HepG2 (cell line): Measurements from ENCODE around the gene EP300. TPM values are rescaled to one million over a fixed set of nuclear protein-coding genes. Genes with fewer than 3 reads are reported as not detected.

ENCODE experiments used
- BHLHE40 ChIP-seq: IDR thresholded peaks from 2 replicates; pipeline ENCODE4 v1.6.1; 2011; ENCODE audit warnings: low read length, improper control_type of control experiment
- CBX5 ChIP-seq: sonication (generic); formaldehyde crosslinking; IDR thresholded peaks from 2 replicates; pipeline ENCODE4 v1.4.0; 2020; ENCODE audit warnings: missing genetic modification reagents, borderline replicate concordance
- EHMT2 ChIP-seq: fragments of 200-600 bp; sonication (generic); IDR thresholded peaks from 2 replicates; pipeline ENCODE4 v1.7.0; 2017; ENCODE audit warnings: antibody characterized with exemption, low read depth, low read length, borderline replicate concordance
- FOXA3 ChIP-seq: IDR thresholded peaks from 2 replicates; pipeline ENCODE4 v1.6.1; 2016; ENCODE audit warnings: missing genetic modification reagents, missing compliant biosample characterization
- KDM5B ChIP-seq: sonication (generic); formaldehyde crosslinking; IDR thresholded peaks from 2 replicates; pipeline ENCODE4 v1.4.0; 2020; ENCODE audit warnings: missing genetic modification reagents, mild to moderate bottlenecking, borderline replicate concordance
- NCOA1 ChIP-seq: sonication (generic); formaldehyde crosslinking; IDR thresholded peaks from 2 replicates; pipeline ENCODE4 v1.9.0; 2021; ENCODE audit warnings: missing genetic modification reagents
- REL ChIP-seq: sonication (generic); formaldehyde crosslinking; conservative IDR thresholded peaks from 2 replicates; pipeline ENCODE4 v1.8.0; 2022; ENCODE audit warnings: mild to moderate bottlenecking, missing genetic modification reagents, moderate library complexity
- THAP9 ChIP-seq: sonication (generic); formaldehyde crosslinking; IDR thresholded peaks from 2 replicates; pipeline ENCODE4; 2020; ENCODE audit warnings: missing genetic modification reagents, mild to moderate bottlenecking, borderline replicate concordance
- TP53 ChIP-seq: sonication (generic); formaldehyde crosslinking; conservative IDR thresholded peaks from 2 replicates; pipeline ENCODE4 v1.4.0; 2020; ENCODE audit warnings: missing genetic modification reagents
- ZBTB7A ChIP-seq: sonication (generic); formaldehyde crosslinking; IDR thresholded peaks from 2 replicates; pipeline ENCODE4 v1.8.0; 2022; ENCODE audit warnings: mild to moderate bottlenecking, missing genetic modification reagents
- ZNF276 ChIP-seq: sonication (generic); formaldehyde crosslinking; IDR thresholded peaks from 2 replicates; pipeline ENCODE4 v1.4.0; 2020; ENCODE audit warnings: mild to moderate bottlenecking, low read depth, missing genetic modification reagents
- ZNF326 ChIP-seq: sonication (generic); formaldehyde crosslinking; IDR thresholded peaks from 2 replicates; pipeline ENCODE4 v1.4.0; 2020; ENCODE audit warnings: missing genetic modification reagents, borderline replicate concordance
- ZNF343 ChIP-seq: sonication (generic); formaldehyde crosslinking; IDR thresholded peaks from 2 replicates; pipeline ENCODE4 v1.4.0; 2020; ENCODE audit warnings: mild to moderate bottlenecking, missing genetic modification reagents
- ZNF44 ChIP-seq: sonication (generic); formaldehyde crosslinking; IDR thresholded peaks from 2 replicates; pipeline ENCODE4 v1.5.1; 2020; ENCODE audit warnings: mild to moderate bottlenecking, missing genetic modification reagents
- ZNF547 ChIP-seq: sonication (generic); formaldehyde crosslinking; IDR thresholded peaks from 2 replicates; pipeline ENCODE4 v1.5.1; 2020; ENCODE audit warnings: mild to moderate bottlenecking, missing genetic modification reagents
- ZNF780A ChIP-seq: sonication (generic); formaldehyde crosslinking; IDR thresholded peaks from 2 replicates; pipeline ENCODE4 v1.8.0; 2022; ENCODE audit warnings: mild to moderate bottlenecking, missing genetic modification reagents, moderate library complexity
- polyA plus RNA-seq, 8 experiments: library from polyadenylated mRNA; depleted of rRNA in 3 of 8; stranded (reverse) in 7 of 8; unstranded in 1 of 8; fragments of >200 nt; fragmentation: Illumina TruSeq in 4 of 8; extraction: Trizol in 4 of 8; gene quantifications; 2 replicates each; pipeline versions ENCODE4 v1.2.1 to v1.2.3, GENCODE V29; 2011 to 2016; ENCODE audit warnings: low read depth in 4 of 8, missing spikeins in 1 of 8, mixed read lengths in 1 of 8; ENCODE audit not compliant: insufficient read depth in 1 of 8
- total RNA-seq, 5 experiments: library from RNA; depleted of rRNA; stranded (reverse); fragments of >200 nt; fragmentation: Illumina TruSeq; extraction: Trizol; gene quantifications; 2 replicates each; pipeline ENCODE4 v1.2.3, GENCODE V29; 2016; ENCODE audit warnings: low read depth in 1 of 5
- TF ChIP-seq, protein P1 (sequence below): IDR thresholded peaks from 2 replicates; pipeline ENCODE4 v1.6.1; 2016
- TF ChIP-seq, protein P2 (sequence below): sonication (generic); formaldehyde crosslinking; IDR thresholded peaks from 2 replicates; pipeline ENCODE4 v1.5.1; 2020; ENCODE audit warnings: mild to moderate bottlenecking, missing genetic modification reagents, borderline replicate concordance

EP300 gene
- total and polyA plus RNA-seq, 2 of the 13 experiments (the other 11 are each of a cell fraction or from before 2014, with no cell fraction given): 13.6 to 14.9 TPM

GRCh38 chr22:41048791-41049717 is 43.3 kb upstream of the EP300 start (continued):
- TF ChIP-seq, protein P1, sequence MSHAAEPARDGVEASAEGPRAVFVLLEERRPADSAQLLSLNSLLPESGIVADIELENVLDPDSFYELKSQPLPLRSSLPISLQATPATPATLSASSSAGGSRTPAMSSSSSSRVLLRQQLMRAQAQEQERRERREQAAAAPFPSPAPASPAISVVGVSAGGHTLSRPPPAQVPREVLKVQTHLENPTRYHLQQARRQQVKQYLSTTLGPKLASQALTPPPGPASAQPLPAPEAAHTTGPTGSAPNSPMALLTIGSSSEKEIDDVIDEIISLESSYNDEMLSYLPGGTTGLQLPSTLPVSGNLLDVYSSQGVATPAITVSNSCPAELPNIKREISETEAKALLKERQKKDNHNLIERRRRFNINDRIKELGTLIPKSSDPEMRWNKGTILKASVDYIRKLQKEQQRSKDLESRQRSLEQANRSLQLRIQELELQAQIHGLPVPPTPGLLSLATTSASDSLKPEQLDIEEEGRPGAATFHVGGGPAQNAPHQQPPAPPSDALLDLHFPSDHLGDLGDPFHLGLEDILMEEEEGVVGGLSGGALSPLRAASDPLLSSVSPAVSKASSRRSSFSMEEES: 0 out of 2 replicates have a peak, but pooled peaks have one; percentile 19
- TF ChIP-seq REL (CRISPR knock-in tag) (no peak), NCOA1 (CRISPR knock-in tag) (no peak), THAP9 (CRISPR knock-in tag) (peak; percentile 35; the same call in 1 of the 2 replicates), BHLHE40 (no peak), ZBTB7A (CRISPR knock-in tag) (0 out of 2 replicates have a peak, but pooled peaks have one; percentile 51), ZNF44 (CRISPR knock-in tag) (no peak), ZNF547 (peak; percentile 38; the same call in 1 of the 2 replicates), CBX5 (no peak), ZNF780A (no peak), ZNF343 (CRISPR knock-in tag) (0 out of 2 replicates have a peak, but pooled peaks have one; percentile 46), TP53 (CRISPR knock-in tag) (no peak), KDM5B (CRISPR knock-in tag) (peak; percentile 67; the same call in 1 of the 2 replicates), ZNF326 (CRISPR knock-in tag) (no peak), EHMT2 (no peak), FOXA3 (CRISPR knock-in tag) (peak; percentile 14; the same call in 1 of the 2 replicates), ZNF276 (CRISPR knock-in tag) (peak; percentile 36; the same call in 1 of the 2 replicates)
- TF ChIP-seq, protein P2, sequence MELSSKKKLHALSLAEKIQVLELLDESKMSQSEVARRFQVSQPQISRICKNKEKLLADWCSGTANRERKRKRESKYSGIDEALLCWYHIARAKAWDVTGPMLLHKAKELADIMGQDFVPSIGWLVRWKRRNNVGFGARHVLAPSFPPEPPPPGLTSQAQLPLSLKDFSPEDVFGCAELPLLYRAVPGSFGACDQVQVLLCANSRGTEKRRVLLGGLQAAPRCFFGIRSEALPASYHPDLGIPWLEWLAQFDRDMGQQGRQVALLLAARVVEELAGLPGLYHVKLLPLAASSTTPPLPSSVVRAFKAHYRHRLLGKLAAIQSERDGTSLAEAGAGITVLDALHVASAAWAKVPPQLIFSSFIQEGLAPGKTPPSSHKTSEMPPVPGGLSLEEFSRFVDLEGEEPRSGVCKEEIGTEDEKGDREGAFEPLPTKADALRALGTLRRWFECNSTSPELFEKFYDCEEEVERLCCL (CRISPR knock-in tag): no peak
